GM19452 (cell line): ENCODE data around the gene DPYD.

Experiments used
- ATAC-seq: cut with Tn5 transposase; IDR thresholded peaks from one replicate; pipeline ENCODE4 v1.9.1; 2021; ENCODE audit not compliant: unreplicated experiment

DPYD gene

DNA sequence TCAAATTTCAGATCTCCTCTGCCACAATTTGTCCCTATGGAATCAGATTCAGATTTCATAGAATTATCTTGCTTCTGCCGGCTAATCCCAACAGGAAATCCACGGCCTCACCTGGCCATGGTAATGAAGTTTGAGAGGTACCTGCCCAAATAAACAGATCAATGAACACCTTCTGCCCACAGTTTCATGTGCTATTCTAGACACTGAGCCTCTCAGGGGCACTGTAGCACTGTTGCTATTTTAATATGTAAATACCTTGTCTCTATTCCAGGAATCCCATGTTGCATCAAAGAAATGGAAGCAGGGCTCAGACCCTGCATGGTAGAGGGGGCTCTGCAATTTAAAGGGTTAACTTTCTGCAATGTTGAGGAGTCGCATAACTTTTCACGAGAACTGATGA, 606.1 kb downstream of the DPYD start:
- ATAC-seq = no peak

- ATAC-seq = no peak
These were observed 612.7 kb downstream of the DPYD start for GRCh38 chr1:97308131-97308530.

DNA sequence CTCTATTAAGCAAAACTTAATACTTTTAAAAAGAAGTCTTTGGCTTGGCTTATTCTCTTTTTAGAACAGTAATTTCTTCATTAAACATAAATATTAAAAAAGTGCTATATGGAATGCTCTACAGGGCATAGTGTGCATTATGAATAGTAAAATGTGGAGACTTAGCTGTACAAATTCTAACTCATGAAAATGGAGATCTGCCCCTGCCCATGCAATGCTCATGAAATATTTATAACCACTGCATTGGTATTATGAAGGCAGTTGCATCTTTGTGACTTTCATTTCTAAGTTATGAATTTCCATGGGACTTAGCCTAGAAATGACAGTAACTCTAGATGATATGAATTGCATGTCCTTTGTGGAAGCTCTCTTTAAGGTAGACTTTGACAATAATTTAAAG, 613.3 kb downstream of the DPYD start:
- no peak for ATAC-seq

DNA sequence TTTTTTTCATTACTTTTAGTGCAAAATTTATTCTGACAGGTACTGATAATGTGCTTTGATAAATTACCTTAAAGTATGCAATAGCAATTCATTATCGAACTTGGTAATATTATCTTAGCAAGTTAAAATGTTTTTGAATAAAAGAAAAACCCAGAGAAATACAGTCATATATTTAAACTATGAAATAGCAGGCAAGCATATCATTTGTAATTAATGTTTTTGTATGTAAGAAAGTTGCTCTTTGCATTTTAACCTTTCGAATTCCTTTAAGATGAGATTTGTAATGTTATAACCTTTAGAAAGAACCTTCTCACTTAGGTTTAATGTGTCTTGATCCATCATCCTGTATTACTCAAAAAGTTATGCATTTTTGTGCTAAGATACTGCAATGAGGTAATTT, 613.7 kb downstream of the DPYD start:
- no peak for ATAC-seq

DNA sequence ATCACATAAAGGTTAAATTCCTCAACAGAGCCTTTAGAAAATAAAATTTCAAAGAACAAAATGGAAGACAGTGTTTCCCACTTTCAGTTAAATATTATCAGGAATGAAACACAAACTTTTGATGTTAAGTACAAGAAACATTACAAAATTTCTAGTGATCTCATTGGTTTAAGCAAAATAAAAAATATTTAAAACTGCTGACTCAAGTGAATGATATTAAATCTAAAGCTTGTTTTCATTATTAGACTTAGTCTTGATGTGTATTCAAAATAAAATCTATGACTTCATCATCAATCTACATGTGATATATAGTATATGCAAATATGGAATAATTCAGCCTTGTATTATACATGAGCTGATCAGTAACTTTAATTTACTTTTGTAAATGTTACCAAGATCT, 614.3 kb downstream of the DPYD start:
- ATAC-seq = no peak

DNA sequence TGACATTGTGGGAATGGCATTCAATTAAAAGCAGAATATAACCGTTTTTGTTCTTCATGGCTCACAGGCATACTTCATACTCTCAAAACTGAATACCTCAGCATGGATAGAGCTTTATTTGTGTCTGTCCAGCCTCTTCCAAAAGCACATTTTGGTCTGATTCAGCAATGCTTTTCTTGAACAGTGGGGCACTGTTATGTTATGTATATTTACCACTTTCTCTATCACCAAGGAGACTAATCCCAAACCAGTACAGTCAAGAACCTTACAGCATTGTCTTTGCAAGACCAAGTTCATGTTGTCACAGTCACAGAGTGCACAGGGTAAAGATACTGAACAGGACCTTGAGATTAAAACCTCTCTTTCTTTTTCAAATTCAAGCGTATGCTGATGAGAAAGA, 616.5 kb downstream of the DPYD start:
- ATAC-seq = no peak

- ATAC-seq = no peak
These were observed 621.9 kb downstream of the DPYD start for GRCh38 chr1:97298966-97299365.

GRCh38 chr1:97297611-97298010, 623.2 kb downstream of the DPYD start:
- ATAC-seq = no peak

GRCh38 chr1:97281962-97282361, 638.9 kb downstream of the DPYD start:
- ATAC-seq = no peak

GRCh38 chr1:97277891-97278654, 642.8 kb downstream of the DPYD start:
- no peak for ATAC-seq

GRCh38 chr1:97271916-97272788, 648.7 kb downstream of the DPYD start:
- no peak for ATAC-seq

GRCh38 chr1:97270508-97271307, 650.1 kb downstream of the DPYD start:
- ATAC-seq = no peak

DNA sequence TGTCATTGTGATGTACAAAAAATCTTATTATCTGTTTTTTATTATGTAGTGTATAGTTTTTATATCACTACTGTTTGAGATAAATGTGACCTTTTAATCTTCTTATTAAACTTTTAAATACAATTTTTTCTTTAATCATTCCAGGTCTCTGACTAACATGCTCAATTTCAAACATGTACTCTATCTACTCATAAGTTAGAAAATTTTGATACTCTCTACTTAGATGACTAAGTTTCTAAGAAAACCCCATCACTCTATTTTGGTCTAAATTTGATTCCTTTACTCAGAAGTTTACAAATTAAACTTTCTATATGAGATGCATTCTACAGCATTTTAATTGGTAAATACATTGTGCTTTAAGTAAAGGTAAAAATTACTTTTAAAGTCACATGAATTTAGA, 655.2 kb downstream of the DPYD start:
- no peak for ATAC-seq

GRCh38 chr1:97262842-97263241, 658.0 kb downstream of the DPYD start:
- ATAC-seq = no peak

DNA sequence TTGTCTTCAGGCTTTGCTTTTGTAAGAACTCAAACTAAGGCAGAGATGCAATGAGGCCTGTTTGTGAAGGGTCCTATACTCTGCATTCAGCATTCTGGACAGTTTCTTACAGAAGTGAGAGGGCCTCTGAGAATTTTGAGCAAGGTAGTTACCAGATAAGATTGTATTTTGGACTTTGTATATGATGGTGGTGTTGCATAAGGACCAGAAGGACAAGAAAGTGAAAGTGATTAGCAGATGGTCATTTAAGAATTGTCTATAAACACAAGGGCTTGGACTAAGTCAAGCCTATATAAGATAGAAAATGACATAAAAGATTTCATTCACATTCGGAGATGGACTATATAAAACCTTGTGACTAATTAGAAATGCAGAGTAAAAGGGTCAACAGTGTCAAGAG, 662.2 kb downstream of the DPYD start:
- no peak for ATAC-seq

GRCh38 chr1:97254731-97255463, 665.9 kb downstream of the DPYD start:
- no peak for ATAC-seq

DNA sequence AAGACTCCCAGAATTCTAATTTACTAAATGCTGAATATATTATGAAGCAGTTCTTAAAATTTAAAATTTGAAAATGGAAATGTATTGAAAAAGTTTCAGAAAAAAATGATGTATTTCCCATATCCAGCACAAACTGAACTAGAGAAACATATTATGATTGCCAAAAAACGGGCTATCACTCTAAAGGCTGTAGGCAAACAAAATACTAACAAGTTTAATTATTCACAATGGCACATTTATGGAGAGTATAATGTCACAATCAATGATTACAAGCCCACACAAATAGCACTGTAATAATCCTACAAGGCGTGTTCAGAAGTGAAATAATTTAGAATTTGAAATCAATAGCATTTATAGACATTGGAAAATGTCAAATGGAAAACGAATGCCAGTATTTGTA, 667.9 kb downstream of the DPYD start:
- no peak for ATAC-seq

GRCh38 chr1:97252076-97252475, 668.8 kb downstream of the DPYD start:
- no peak for ATAC-seq

DNA sequence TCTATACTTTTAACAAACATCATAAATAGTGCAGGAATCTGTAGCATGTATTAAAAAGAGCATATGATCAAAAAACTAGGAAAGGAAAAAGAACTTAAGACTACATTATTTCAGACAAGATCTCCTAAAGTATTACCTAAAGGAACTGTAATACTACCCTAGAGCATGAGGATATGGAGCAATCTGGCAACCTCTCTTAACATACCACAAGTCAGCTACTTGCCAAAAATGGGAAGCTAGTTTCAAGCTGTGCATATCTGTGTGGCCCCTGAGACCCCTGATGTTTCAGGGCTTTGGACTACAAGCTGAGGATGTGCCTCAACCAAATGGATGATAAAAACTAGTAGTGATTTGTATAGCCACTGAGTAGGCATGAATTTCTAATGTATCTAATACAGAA, 673.6 kb downstream of the DPYD start:
- ATAC-seq = no peak

GRCh38 chr1:97245682-97246081, 675.2 kb downstream of the DPYD start:
- no peak for ATAC-seq

GRCh38 chr1:97245026-97245425, 675.8 kb downstream of the DPYD start:
- ATAC-seq = no peak
